Measurements from ENCODE around the gene HOXA13. TPM values are rescaled to one million over a fixed set of nuclear protein-coding genes. Genes with fewer than 3 reads are reported as not detected.

The HOXA13 gene
- total RNA-seq, 1 experiment from 2014 or later, result not detected

- H2AK5ac ChIP-seq (ENCODE audit: insufficient read length, low read length), result no peak overlapping the region
- H3K14ac ChIP-seq (ENCODE audit: insufficient read depth, low read length), result no peak overlapping the region
- H2BK12ac ChIP-seq (ENCODE audit: insufficient read length, low read depth, low read length), result no peak overlapping the region
- TF ChIP-seq CTCF (conservative IDR thresholded peaks at IDR 0.05), result no peak
- H3K79me2 ChIP-seq (ENCODE audit: insufficient read depth, low read length), result no peaks in the 10 kb centered on the region
- no peak overlapping the region for H2AFZ ChIP-seq (ENCODE audit: low read length)
- H3K79me1 ChIP-seq (ENCODE audit: insufficient read depth, low read depth, low read length, poor library complexity, severe bottlenecking), result no peaks in the 10 kb centered on the region
- no peak overlapping the region for H2BK120ac ChIP-seq (ENCODE audit: low read depth, low read length, poor library complexity, severe bottlenecking)
- Mint-ChIP-seq H3K27me3 (ENCODE audit: low read depth) (peaks cover 98% of the 10 kb centered on the region), H3K36me3 (ENCODE audit: insufficient read depth in 1 of 3, low read depth in 3 of 3) (0 out of 7 replicates have a peak, but pooled peaks cover 0 to 1% (median 0%) of the 10 kb centered on the region in 3 experiments), H3K9me3 (peaks cover 2 to 8% of the 10 kb centered on the region in 2 experiments; a peak in 2 of 5 replicates), H3K4me3 (peak overlapping the region in 1 of 2 experiments; percentile 74; a peak in 3 of 5 replicates), H3K4me1 (peaks cover 36 to 63% of the 10 kb centered on the region in 2 experiments), H3K27ac (no peak overlapping the region)
- no peak overlapping the region for H4K8ac ChIP-seq (replicated peaks; ENCODE audit: insufficient read length, low read depth, low read length)
- no peak overlapping the region for H2BK20ac ChIP-seq (ENCODE audit: low read depth, low read length, poor library complexity, severe bottlenecking)
- H3K9me3 ChIP-seq (ENCODE audit: control insufficient read depth, low read depth, low read length), result no peaks in the 10 kb centered on the region
- H3K23ac ChIP-seq (ENCODE audit: insufficient read length, low read depth, low read length), result no peak overlapping the region
- H3K4me1 ChIP-seq (ENCODE audit: insufficient read depth, low read length), result no peaks in the 10 kb centered on the region
- H3K23me2 ChIP-seq (ENCODE audit: insufficient read length, low read depth, low read length, poor library complexity, severe bottlenecking), result peaks cover 3% of the 10 kb centered on the region
- H2BK5ac ChIP-seq (ENCODE audit: insufficient read length, low read length), result no peak overlapping the region
- no peak overlapping the region for H3T11ph ChIP-seq (ENCODE audit: low read length)
- WGBS (ENCODE audit: extremely low coverage, insufficient read length, low lambda C conversion rate), result no CpG with 5 or more reads among the region's 43 CpGs
- H3K56ac ChIP-seq (ENCODE audit: insufficient read length, low read depth, low read length), result no peak overlapping the region
- peaks cover 99% of the 10 kb centered on the region for H3K27me3 ChIP-seq (ENCODE audit: insufficient read depth, low read length)
- no peak overlapping the region for H3K4ac ChIP-seq (ENCODE audit: low read depth, low read length)
- H4K20me1 ChIP-seq (ENCODE audit: control insufficient read depth, insufficient read depth, insufficient read length), result peaks cover 3% of the 10 kb centered on the region
- H2BK15ac ChIP-seq (ENCODE audit: low read depth, low read length), result no peak overlapping the region
- H4K91ac ChIP-seq (ENCODE audit: insufficient read length, low read depth, low read length), result no peak overlapping the region
- no peak overlapping the region for H4K5ac ChIP-seq (ENCODE audit: insufficient read length, low read depth, low read length)
- no peak overlapping the region for H3K9ac ChIP-seq (ENCODE audit: extremely low read depth, insufficient read length, low read length)
- DNase-seq, result peak; percentile 70
- H3K18ac ChIP-seq (ENCODE audit: insufficient read length, low read depth, low read length), result no peak overlapping the region
- peak overlapping the region; percentile 14 for H3K4me2 ChIP-seq (ENCODE audit: insufficient read depth, insufficient read length, low read length)
- no peak overlapping the region for H3K27ac ChIP-seq (ENCODE audit: insufficient read length, low read depth, low read length)
These were observed 43.7 kb upstream of the HOXA13 start for GRCh38 chr7:27243340-27244163.

Data from H9 (cell line).